Cardiac atrium fibroblast (primary cell): ENCODE data around the gene TREM2. TPM values are rescaled to one million over a fixed set of nuclear protein-coding genes. Genes with fewer than 3 reads are reported as not detected.

ENCODE experiments used
- total RNA-seq: library from RNA; depleted of rRNA; stranded (reverse); fragments of >200 nt; gene quantifications from 2 replicates; pipeline ENCODE4 v1.2.3, GENCODE V29; 2015

The TREM2 gene
- not detected in 2 replicates for total RNA-seq

GRCh38 chr6:41162687-41163418 lies at the start of gene TREM2:
TREM2 (minus strand) TSS chr6:41163116; CDS start chr6:41163082, 34 bp downstream.

GRCh38 chr6:41200901-41201763 lies 38.2 kb upstream of the TREM2 start, which contains the start of gene TREML2:
TREML2 (minus strand) TSS chr6:41201149; CDS start chr6:41201008, 141 bp downstream.

GRCh38 chr6:41153992-41154625 lies 8.8 kb downstream of the TREM2 start, which contains the start of gene TREML1:
TREML1 (minus strand) TSS chr6:41154347; CDS start chr6:41154288, 59 bp downstream.

Other genes starting within 250 kb of the TREM2 start
- not detected in 2 replicates for gene UNC5CL, start 123.9 kb downstream of the TREM2 start, total RNA-seq
- not detected in 2 replicates for gene TSPO2, start 120.6 kb downstream of the TREM2 start, total RNA-seq
- gene APOBEC2, start 109.9 kb downstream of the TREM2 start, total RNA-seq = not detected in 2 replicates
- 8.7 and 8.9 TPM in 2 replicates for gene OARD1, start 90.8 kb downstream of the TREM2 start, total RNA-seq
- 7.6 and 8.7 TPM in 2 replicates for gene NFYA, start 90.1 kb downstream of the TREM2 start, total RNA-seq
- not detected in 2 replicates for gene TREML1, start 8.8 kb downstream of the TREM2 start, total RNA-seq
- gene TREML2, start 38.0 kb upstream of the TREM2 start, total RNA-seq = not detected in 2 replicates
- not detected in 2 replicates for gene TREML4, start 65.2 kb upstream of the TREM2 start, total RNA-seq
- gene TREM1, start 123.6 kb upstream of the TREM2 start, total RNA-seq = 0.36 and 8.6 TPM in 2 replicates
- not detected in 2 replicates for gene NCR2, start 172.5 kb upstream of the TREM2 start, total RNA-seq